Liver (tissue), 9 donors: ENCODE results near the gene DFFB. TPM values are rescaled to one million over a fixed set of nuclear protein-coding genes. Genes with fewer than 3 reads are reported as not detected.
A peak's percentile ranks its signal among the peaks of the same experiment; 100 is the strongest.

Experiments
- DNase-seq: peaks from one replicate; pipeline ENCODE4 v3.0.0-alpha.2; 2017; ENCODE audit warnings: low spot score
- H3K27ac ChIP-seq, 2 donors: one replicate each; pipeline ENCODE4 v1.7.0; 2013; ENCODE audit warnings: inconsistent platforms in 2 of 2, low read length in 2 of 2, control low read depth in 1 of 2, low read depth in 1 of 2, mild to moderate bottlenecking in 1 of 2
- H3K27me3 ChIP-seq, 4 donors: one replicate each; pipeline versions ENCODE4 v1.6.1 to v1.7.0; 2013; ENCODE audit warnings: low read length in 3 of 4, inconsistent platforms in 1 of 4, mild to moderate bottlenecking in 1 of 4, moderate library complexity in 1 of 4; ENCODE audit not compliant: control insufficient read depth in 4 of 4, insufficient read depth in 4 of 4
- H3K36me3 ChIP-seq, 4 donors: one replicate each; pipeline versions ENCODE4 v1.6.1 to v1.7.0; 2013; ENCODE audit warnings: low read length in 3 of 4, mild to moderate bottlenecking in 3 of 4, low read depth in 1 of 4, moderate library complexity in 1 of 4; ENCODE audit not compliant: control insufficient read depth in 4 of 4, insufficient read depth in 3 of 4
- H3K4me1 ChIP-seq, 4 donors: one replicate each; pipeline versions ENCODE4 v1.6.1 to v1.7.0; 2013; ENCODE audit warnings: low read length in 3 of 4, mild to moderate bottlenecking in 3 of 4, moderate library complexity in 1 of 4; ENCODE audit not compliant: control insufficient read depth in 4 of 4, insufficient read depth in 4 of 4
- H3K4me3 ChIP-seq, 3 donors: one replicate each; pipeline versions ENCODE4 v1.6.1 to v1.7.0; 2013; ENCODE audit warnings: low read length in 3 of 3, control low read depth in 1 of 3, low read depth in 1 of 3, mild to moderate bottlenecking in 1 of 3
- H3K9ac ChIP-seq, 2 donors: one replicate each; pipeline ENCODE4 v1.7.0; 2013; ENCODE audit warnings: low read length in 2 of 2, mild to moderate bottlenecking in 2 of 2, moderate library complexity in 2 of 2, control low read depth in 1 of 2, low read depth in 1 of 2
- H3K9me3 ChIP-seq, 4 donors: one replicate each; pipeline versions ENCODE4 v1.6.1 to v1.7.0; 2013; ENCODE audit warnings: low read length in 3 of 4; ENCODE audit not compliant: control insufficient read depth in 4 of 4
- CTCF ChIP-seq: fragments of 150-350 bp; IDR thresholded peaks from 2 replicates; pipeline ENCODE4 v1.5.1; 2017; ENCODE audit warnings: improper control_type of control experiment, low read depth, low read length; ENCODE audit not compliant: missing input control
- EGR1 ChIP-seq, 2 donors: IDR thresholded peaks; 2 replicates each; pipeline ENCODE4 v1.6.1; 2016 to 2018; ENCODE audit warnings: antibody characterized with exemption in 2 of 2, low read depth in 2 of 2
- FOXA1 ChIP-seq: IDR thresholded peaks from 2 replicates; pipeline ENCODE4 v1.6.1; 2016; ENCODE audit warnings: antibody characterized with exemption
- FOXA2 ChIP-seq: IDR thresholded peaks from 2 replicates; pipeline ENCODE4 v1.6.1; 2016; ENCODE audit warnings: antibody characterized with exemption
- GABPA ChIP-seq, 2 donors: IDR thresholded peaks in 1 of 2; conservative IDR thresholded peaks in 1 of 2; 2 replicates each; pipeline ENCODE4 v1.6.1; 2016; ENCODE audit warnings: antibody characterized with exemption in 2 of 2, mild to moderate bottlenecking in 1 of 2, moderate library complexity in 1 of 2
- HNF4A ChIP-seq, 2 donors: conservative IDR thresholded peaks; 2 replicates each; pipeline ENCODE4 v1.6.1; 2016; ENCODE audit warnings: antibody characterized with exemption in 2 of 2, mild to moderate bottlenecking in 2 of 2
- JUND ChIP-seq, 2 donors: IDR thresholded peaks; 2 replicates each; pipeline ENCODE4 v1.6.1; 2016; ENCODE audit warnings: antibody characterized with exemption in 2 of 2
- MAX ChIP-seq: IDR thresholded peaks from 2 replicates; pipeline ENCODE4 v1.6.1; 2016; ENCODE audit warnings: antibody characterized with exemption
- NR2F2 ChIP-seq: IDR thresholded peaks from 2 replicates; pipeline ENCODE4 v1.6.1; 2016; ENCODE audit warnings: antibody characterized with exemption
- RAD21 ChIP-seq, 2 donors: IDR thresholded peaks; 2 replicates each; pipeline ENCODE4 v1.6.1; 2016; ENCODE audit warnings: antibody characterized with exemption in 2 of 2, mild to moderate bottlenecking in 2 of 2
- RXRA ChIP-seq, 2 donors: IDR thresholded peaks; 2 replicates each; pipeline ENCODE4 v1.6.1; 2017 to 2018; ENCODE audit warnings: antibody characterized with exemption in 2 of 2, mild to moderate bottlenecking in 1 of 2
- SP1 ChIP-seq: IDR thresholded peaks from 2 replicates; pipeline ENCODE4 v1.6.1; 2018; ENCODE audit warnings: antibody characterized with exemption, mild to moderate bottlenecking
- TAF1 ChIP-seq: conservative IDR thresholded peaks from 2 replicates; pipeline ENCODE4 v1.6.1; 2016; ENCODE audit warnings: antibody characterized with exemption, mild to moderate bottlenecking
- WGBS: extraction: QIAGEN DNeasy Blood & Tissue Kit; methylation state at CpG from one replicate; pipeline ENCODE4 v1.1.7; 2013; 5-methylcytosine and 5-hydroxymethylcytosine counted together
- polyA plus RNA-seq, 2 donors: library from polyadenylated mRNA; stranded (reverse) in 1 of 2; unstranded in 1 of 2; fragments of 200-250 nt in 1 of 2; fragments of >200 nt in 1 of 2; fragmentation: Nextera tagmentation in 1 of 2; extraction: Ambion mirVana in 1 of 2; gene quantifications; one replicate each; pipeline versions ENCODE4 v1.2.1 to v1.2.3, GENCODE V29; 2013 to 2015
- total RNA-seq, 2 donors: library from RNA; depleted of rRNA; stranded (reverse); fragments of >200 nt; gene quantifications; one replicate each; pipeline ENCODE4 v1.2.3, GENCODE V29; 2014
- TF ChIP-seq, protein P1 (sequence below): IDR thresholded peaks from 2 replicates; pipeline ENCODE4 v1.6.1; 2016; ENCODE audit warnings: antibody characterized with exemption
- TF ChIP-seq, protein P2 (sequence below): IDR thresholded peaks from 2 replicates; pipeline ENCODE4 v1.6.1; 2016; ENCODE audit warnings: antibody characterized with exemption
- donor health status: healthy.
- donor health status: healthy.
- donor health status: healthy.
- donor health status: healthy.
- donor health status: healthy.

DFFB gene
- total and polyA plus RNA-seq, 4 donors: 0.92 to 6.1 (median 2.9) TPM

DNA sequence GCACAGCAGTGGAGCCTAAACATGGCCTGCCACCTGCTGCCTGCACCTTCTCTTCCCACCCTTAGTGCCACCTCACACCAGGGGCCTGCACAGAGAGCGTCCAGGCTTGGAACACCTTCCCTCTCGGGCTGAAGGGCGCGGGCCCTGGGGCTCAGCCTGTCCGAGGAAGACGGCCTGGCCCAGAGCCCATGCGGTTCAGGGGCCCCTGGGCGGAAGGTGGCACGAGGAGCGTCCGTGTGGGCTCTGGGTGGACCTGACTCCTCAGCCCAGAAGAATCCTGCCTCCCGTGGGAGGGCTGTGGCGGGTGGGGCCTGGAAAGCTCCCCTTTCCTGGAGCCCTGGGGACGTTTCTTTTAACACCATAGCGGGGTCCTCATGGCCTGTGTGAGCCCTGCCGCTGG is 19.4 kb downstream of the DFFB start:
- no peak overlapping the region for H3K4me3 ChIP-seq
- H3K27ac ChIP-seq: no peak overlapping the region
- peaks cover 6 to 48% (median 24%) of the 10 kb centered on the region in 4 donors for H3K36me3 ChIP-seq
- no peaks in the 10 kb centered on the region for H3K27me3 ChIP-seq
- no peak for DNase-seq
- H3K9me3 ChIP-seq: peaks cover 0 to 5% (median 3%) of the 10 kb centered on the region in 4 donors
- no peaks in the 10 kb centered on the region for H3K4me1 ChIP-seq
- TF ChIP-seq, protein P1, sequence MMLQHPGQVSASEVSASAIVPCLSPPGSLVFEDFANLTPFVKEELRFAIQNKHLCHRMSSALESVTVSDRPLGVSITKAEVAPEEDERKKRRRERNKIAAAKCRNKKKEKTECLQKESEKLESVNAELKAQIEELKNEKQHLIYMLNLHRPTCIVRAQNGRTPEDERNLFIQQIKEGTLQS: no peak
- TF ChIP-seq EGR1 (IDR thresholded peaks at IDR 0.05; ENCODE audit: low read depth in 2 of 2) (no peak), FOXA2 (no peak), FOXA1 (no peak), SP1 (no peak)
- 97% methylated on average over 16 of the region's 16 CpGs for WGBS
- H3K9ac ChIP-seq: no peak overlapping the region

DNA sequence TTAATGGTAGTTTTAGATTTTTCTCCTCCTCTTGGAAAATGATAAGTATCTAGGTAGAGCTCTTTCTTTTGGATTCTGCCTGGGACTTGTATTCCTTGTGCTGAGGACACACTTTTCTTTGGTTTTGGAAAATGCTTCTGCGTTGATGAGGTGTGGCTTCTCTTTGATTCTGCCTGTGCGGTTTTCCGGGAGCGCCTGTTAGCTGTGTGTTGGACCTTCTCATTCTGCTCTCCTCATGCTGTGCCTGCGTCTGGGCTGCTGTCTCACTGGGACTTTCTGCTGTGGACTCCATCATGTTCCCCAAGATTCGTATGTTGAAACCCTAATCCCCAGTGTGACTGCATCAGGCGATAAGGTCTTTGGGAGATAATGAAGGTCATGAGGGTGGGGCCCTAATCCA is 21.8 kb downstream of the DFFB start:
- H3K9me3 ChIP-seq: peaks cover 0 to 5% (median 3%) of the 10 kb centered on the region in 4 donors
- no peak overlapping the region for H3K27ac ChIP-seq

DNA sequence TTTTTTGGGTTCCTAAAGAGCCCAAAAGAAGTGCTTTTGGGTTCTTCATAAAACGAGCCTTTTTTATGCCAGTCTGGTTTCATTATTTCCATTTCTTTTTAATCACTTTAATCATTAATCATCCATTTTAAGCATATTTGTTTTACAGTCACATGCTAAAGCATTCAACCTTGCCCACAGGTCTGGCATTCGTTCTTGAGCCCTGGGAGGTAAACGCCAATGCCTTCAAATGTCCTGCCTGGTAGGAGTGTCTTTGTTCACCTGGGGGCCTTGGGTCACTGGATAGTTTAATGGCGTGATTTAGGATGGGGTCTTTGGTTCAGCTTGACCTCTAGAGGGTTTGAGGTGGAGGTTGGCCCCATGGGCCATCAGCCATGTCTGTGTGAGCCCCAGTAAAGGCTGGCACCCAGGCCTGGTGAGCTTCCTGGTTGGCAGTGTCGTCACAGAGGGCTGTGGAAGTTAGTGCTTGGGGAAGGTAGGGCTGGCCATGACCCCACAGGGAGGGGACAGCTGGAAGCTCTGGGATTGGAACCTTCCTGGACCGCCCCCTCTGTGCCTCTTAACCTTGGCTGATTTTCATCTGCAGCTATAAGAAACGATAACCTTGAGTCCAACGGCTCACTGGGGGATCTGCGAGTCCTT is 22.6 kb downstream of the DFFB start:
- Histone ChIP-seq H3K9ac (no peak overlapping the region), H3K27ac (no peak overlapping the region), H3K36me3 (peaks cover 3 to 38% (median 21%) of the 10 kb centered on the region in 4 donors), H3K4me1 (no peaks in the 10 kb centered on the region), H3K4me3 (no peak overlapping the region), H3K27me3 (no peaks in the 10 kb centered on the region), H3K9me3 (peaks cover 0 to 5% (median 3%) of the 10 kb centered on the region in 4 donors)
- DNase-seq: no peak
- 71% methylated on average over 9 of the region's 9 CpGs for WGBS
- TF ChIP-seq TAF1: no peak
- no peak for TF ChIP-seq JUND (IDR thresholded peaks at IDR 0.05)
- peak in 1 of 2 donors; percentile 33 for TF ChIP-seq RXRA (IDR thresholded peaks at IDR 0.05)
- no peak for TF ChIP-seq FOXA1
- TF ChIP-seq CTCF: no peak
- TF ChIP-seq, protein P1: no peak
- TF ChIP-seq RAD21 (IDR thresholded peaks at IDR 0.05): no peak
- no peak for TF ChIP-seq MAX
- no peak for TF ChIP-seq GABPA (IDR thresholded peaks at IDR 0.05 in 1 of 2, conservative IDR thresholded peaks at IDR 0.05 in 1 of 2)
- TF ChIP-seq HNF4A (conservative IDR thresholded peaks at IDR 0.05): peak in 1 of 2 donors; percentile 22
- no peak for TF ChIP-seq FOXA2
- no peak for TF ChIP-seq NR2F2

More for the DNA sequence above, 21.8 kb downstream of the DFFB start:
- Histone ChIP-seq H3K4me1 (no peaks in the 10 kb centered on the region), H3K4me3 (no peak overlapping the region), H3K9ac (no peak overlapping the region), H3K27me3 (no peaks in the 10 kb centered on the region), H3K36me3 (peaks cover 3 to 40% (median 18%) of the 10 kb centered on the region in 4 donors)
- TF ChIP-seq MAX (no peak), JUND (IDR thresholded peaks at IDR 0.05) (no peak)
- TF ChIP-seq, protein P2, sequence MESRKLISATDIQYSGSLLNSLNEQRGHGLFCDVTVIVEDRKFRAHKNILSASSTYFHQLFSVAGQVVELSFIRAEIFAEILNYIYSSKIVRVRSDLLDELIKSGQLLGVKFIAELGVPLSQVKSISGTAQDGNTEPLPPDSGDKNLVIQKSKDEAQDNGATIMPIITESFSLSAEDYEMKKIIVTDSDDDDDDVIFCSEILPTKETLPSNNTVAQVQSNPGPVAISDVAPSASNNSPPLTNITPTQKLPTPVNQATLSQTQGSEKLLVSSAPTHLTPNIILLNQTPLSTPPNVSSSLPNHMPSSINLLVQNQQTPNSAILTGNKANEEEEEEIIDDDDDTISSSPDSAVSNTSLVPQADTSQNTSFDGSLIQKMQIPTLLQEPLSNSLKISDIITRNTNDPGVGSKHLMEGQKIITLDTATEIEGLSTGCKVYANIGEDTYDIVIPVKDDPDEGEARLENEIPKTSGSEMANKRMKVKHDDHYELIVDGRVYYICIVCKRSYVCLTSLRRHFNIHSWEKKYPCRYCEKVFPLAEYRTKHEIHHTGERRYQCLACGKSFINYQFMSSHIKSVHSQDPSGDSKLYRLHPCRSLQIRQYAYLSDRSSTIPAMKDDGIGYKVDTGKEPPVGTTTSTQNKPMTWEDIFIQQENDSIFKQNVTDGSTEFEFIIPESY: no peak
- TF ChIP-seq, protein P1: no peak
- WGBS: 98% methylated on average over 7 of the region's 7 CpGs
- no peak for DNase-seq
